ENCODE results near the gene OGDH. TPM values are rescaled to one million over a fixed set of nuclear protein-coding genes. Genes with fewer than 3 reads are reported as not detected.

OGDH gene
- total and polyA plus RNA-seq, 2 of the 4 experiments (the other 2 are of a cell fraction) = 47.4 to 56.5 TPM

GRCh38 chr7:44632196-44632595, 25.8 kb downstream of the OGDH start:
- Histone ChIP-seq H3K79me1 (ENCODE audit: low read depth in 1 of 2, low read length in 2 of 2) (peaks cover 24 to 69% of the 10 kb centered on the region in 2 experiments), H3K27me3 (ENCODE audit: control insufficient read depth, insufficient read depth, low read length) (no peaks in the 10 kb centered on the region), H3K36me3 (ENCODE audit: control insufficient read depth, insufficient read depth, low read length) (peaks cover 3% of the 10 kb centered on the region; the same call in 1 of the 2 replicates), H3K9ac (ENCODE audit: low read depth, low read length) (no peak overlapping the region), H2AK5ac (ENCODE audit: low read depth, low read length) (peak overlapping the region; percentile 81; the same call in 1 of the 2 replicates), H3K56ac (ENCODE audit: extremely low read depth, insufficient read depth, low read length) (no peak overlapping the region), H2BK5ac (ENCODE audit: low read depth, low read length, poor library complexity, severe bottlenecking) (no peak overlapping the region), H3K9me3 (ENCODE audit: control insufficient read depth, insufficient read depth, low read length) (no peaks in the 10 kb centered on the region), H3K4me1 (ENCODE audit: control insufficient read depth, insufficient read depth, low read length) (peaks cover 27% of the 10 kb centered on the region), H2BK20ac (ENCODE audit: low read depth, low read length) (no peak overlapping the region), H3K9me1 (ENCODE audit: insufficient read depth, low read length) (peaks cover 33% of the 10 kb centered on the region), H3K14ac (replicated peaks; ENCODE audit: low read depth, low read length) (peak overlapping the region; percentile 28), H4K5ac (ENCODE audit: low read depth, low read length) (no peak overlapping the region), H3K4ac (ENCODE audit: low read depth, low read length) (peak overlapping the region; percentile 32; the same call in 1 of the 2 replicates), H4K91ac (ENCODE audit: insufficient read depth, low read depth, low read length) (no peak overlapping the region), H4K8ac (ENCODE audit: low read depth in 2 of 2, low read length in 2 of 2) (peak overlapping the region in 1 of 2 experiments; percentile 15; a peak in 1 of 4 replicates), H2BK15ac (ENCODE audit: low read depth, low read length) (no peak overlapping the region), H2AFZ (replicated peaks; ENCODE audit: low read length, poor library complexity) (peak overlapping the region; percentile 24), H3K18ac (ENCODE audit: low read depth, low read length) (no peak overlapping the region; the same call in 1 of the 2 replicates), H3K4me2 (ENCODE audit: low read depth, low read length) (no peak overlapping the region; the same call in 1 of the 2 replicates), H2BK120ac (ENCODE audit: low read depth, low read length) (0 out of 2 replicates have a peak overlapping the region, but pooled peaks have one; percentile 44), H3K27ac (ENCODE audit: insufficient read depth, low read length) (no peak overlapping the region), H3K23ac (ENCODE audit: low read depth, low read length) (0 out of 2 replicates have a peak overlapping the region, but pooled peaks have one; percentile 34), H4K20me1 (ENCODE audit: insufficient read depth, low read length) (peaks cover 7% of the 10 kb centered on the region; the same call in 1 of the 2 replicates), H2AK9ac (replicated peaks; ENCODE audit: low read depth, low read length, poor library complexity) (no peak overlapping the region), H3K4me3 (ENCODE audit: insufficient read depth, low read depth, low read length) (no peak overlapping the region)
- ChIA-PET CTCF (interaction anchor here (0.6 kb wide), 1 partner anchor 1878 kb away, joined by 4 read pairs; no protein-coding TSS in a partner anchor), POLR2A (ENCODE audit: unreplicated experiment) (interaction anchor here (0.6 kb wide), 1 partner anchor 59 kb away, joined by 5 read pairs; no protein-coding TSS in a partner anchor)
- no peak for TF ChIP-seq FOS (IDR thresholded peaks at IDR 0.05; ENCODE audit: low read depth, low read length)
- TF ChIP-seq RCOR1 (IDR thresholded peaks at IDR 0.05; ENCODE audit: insufficient replicate concordance, low read length) = no peak
- TF ChIP-seq MAFK (IDR thresholded peaks at IDR 0.05; ENCODE audit: low read depth, low read length) = no peak
- no peak for TF ChIP-seq USF2 (IDR thresholded peaks at IDR 0.05; ENCODE audit: low read depth, low read length)
- TF ChIP-seq POLR2A (IDR thresholded peaks at IDR 0.05; ENCODE audit: low read depth, low read length) = no peak
- no peak for TF ChIP-seq MAZ (IDR thresholded peaks at IDR 0.05; ENCODE audit: borderline replicate concordance, low read depth, low read length)
- DNase-seq (no peak), ATAC-seq (ENCODE audit: low read depth) (no peak)
- in situ Hi-C loops (cut with MboI; ENCODE audit: low sequenced_read_pairs) = no loop called here
- dilution Hi-C loops (cut with HindIII; ENCODE audit: low sequenced_read_pairs, unreplicated experiment) = no loop called here
- no TSS peak for BruUV-seq (replicated peaks)
- intact Hi-C loops (cut with micrococcal nuclease) = no loop called here
- WGBS, 2 experiments (ENCODE audit: extremely low coverage in 2 of 2, insufficient read length in 1 of 2) = no CpG with 5 or more reads among the region's 4 CpGs

Measured in IMR-90 (cell line).